ENCODE data around the gene RUSF1.

GRCh38 chr16:31484491-31485171 lies 23.6 kb downstream of the RUSF1 start:
- TF ChIP-seq POLR2A (IDR thresholded peaks at IDR 0.05; ENCODE audit: low read length) (no peak), GATA1 (IDR thresholded peaks at IDR 0.05; ENCODE audit: low read depth, low read length) (no peak)

Data from erythroblast (primary cell).